A549 treated with GW870086 at 1 μM for 4 hours (cell line): ENCODE data around the gene CDKN2D. TPM values are rescaled to one million over a fixed set of nuclear protein-coding genes. Genes with fewer than 3 reads are reported as not detected.

Source experiments
- total RNA-seq: library from RNA; stranded (reverse); fragments of 200-300 nt; extraction: Qiagen RNA extraction; gene quantifications from 5 replicates; pipeline ENCODE4 v1.2.3, GENCODE V29; 2022; ENCODE audit warnings: low read depth

CDKN2D gene
- 4.0 to 6.5 TPM (median 6.0 TPM) in 5 replicates for total RNA-seq

DNA sequence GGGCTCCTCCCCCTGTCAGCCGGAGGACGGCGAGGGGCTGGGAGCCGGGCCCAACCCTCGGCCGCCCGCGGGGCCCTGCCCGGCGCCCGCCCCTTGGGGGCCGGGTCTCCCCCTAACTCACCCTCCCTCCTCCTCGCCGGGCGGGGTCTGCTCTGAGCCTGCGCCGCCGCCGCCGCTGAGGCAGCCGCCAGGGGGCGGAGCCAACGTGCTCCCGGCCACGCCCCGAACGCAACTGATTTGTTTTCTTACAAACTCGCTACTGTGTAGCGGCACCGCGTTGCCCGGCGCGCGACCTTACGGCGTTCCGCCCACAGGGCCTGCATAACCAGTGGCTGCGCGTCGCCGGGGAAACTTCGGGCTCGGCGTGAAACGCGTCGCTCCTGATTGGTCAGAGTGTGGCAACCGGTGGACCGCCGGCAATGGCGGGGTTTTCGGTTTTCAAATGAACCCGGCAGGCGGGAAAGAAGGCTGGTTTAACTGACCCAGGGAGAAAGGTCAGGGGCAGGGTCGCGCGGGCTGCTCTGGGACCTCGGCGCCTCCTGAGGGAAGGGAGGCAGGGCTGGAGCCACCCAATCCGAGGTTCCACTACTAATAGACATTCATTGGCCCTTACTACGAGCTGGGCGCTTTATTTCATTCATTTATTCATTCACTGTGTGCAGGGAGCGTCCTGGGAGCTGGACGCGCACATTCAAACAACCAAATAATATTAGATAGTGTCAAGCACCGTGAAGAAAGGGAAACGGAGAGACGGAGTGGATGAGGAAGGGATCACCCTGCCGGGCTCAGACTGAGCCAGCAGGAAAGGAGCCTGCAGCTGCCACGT lies at the start of gene CDKN2D:
Gene CDKN2D, minus strand, starts transcription at position 154 of the 826 bp plus-strand sequence. CDS start 326 bp downstream, outside the sequence.

DNA sequence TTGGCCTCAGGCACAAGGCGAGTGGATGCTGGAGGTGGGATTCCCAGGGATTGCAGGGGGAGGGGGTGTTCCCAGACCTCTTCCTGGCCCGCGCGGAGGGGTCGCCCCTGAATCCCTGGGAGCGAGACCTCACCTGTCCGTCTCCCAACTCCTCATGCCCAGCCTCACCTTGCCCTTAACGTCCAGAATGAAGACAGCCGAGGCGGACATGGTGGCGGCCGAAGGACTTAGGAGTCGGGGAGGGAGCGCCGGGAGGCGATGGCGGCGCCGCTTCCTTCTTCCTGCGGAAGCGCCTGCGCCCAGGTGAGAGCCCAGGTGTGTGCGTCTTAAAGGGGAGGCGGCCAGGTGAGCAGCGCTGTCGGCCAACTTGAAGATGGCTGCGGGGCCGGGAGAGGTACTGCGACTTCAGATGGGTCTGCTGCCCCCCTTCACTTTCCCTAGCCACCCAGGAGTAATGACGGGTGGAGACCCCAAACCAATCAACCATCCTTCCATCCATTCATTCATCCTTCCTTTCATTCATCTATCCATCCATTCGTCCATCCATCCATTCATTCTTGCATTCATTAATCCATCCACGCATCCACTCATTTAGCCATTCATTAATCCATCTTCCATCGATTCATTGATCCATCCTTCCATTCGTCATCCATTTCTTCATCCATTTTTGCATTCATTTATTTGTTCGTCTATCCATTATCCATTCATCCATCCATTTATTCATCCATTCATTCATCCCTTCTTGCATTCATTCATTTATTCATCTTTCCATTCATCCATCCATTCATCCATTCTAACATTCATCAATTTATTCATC lies 18.5 kb upstream of the CDKN2D start, which contains the start of gene AP1M2:
Gene AP1M2, minus strand, starts transcription at position 291 of the 817 bp plus-strand sequence. Its CDS starts 81 bp downstream, at position 210.

DNA sequence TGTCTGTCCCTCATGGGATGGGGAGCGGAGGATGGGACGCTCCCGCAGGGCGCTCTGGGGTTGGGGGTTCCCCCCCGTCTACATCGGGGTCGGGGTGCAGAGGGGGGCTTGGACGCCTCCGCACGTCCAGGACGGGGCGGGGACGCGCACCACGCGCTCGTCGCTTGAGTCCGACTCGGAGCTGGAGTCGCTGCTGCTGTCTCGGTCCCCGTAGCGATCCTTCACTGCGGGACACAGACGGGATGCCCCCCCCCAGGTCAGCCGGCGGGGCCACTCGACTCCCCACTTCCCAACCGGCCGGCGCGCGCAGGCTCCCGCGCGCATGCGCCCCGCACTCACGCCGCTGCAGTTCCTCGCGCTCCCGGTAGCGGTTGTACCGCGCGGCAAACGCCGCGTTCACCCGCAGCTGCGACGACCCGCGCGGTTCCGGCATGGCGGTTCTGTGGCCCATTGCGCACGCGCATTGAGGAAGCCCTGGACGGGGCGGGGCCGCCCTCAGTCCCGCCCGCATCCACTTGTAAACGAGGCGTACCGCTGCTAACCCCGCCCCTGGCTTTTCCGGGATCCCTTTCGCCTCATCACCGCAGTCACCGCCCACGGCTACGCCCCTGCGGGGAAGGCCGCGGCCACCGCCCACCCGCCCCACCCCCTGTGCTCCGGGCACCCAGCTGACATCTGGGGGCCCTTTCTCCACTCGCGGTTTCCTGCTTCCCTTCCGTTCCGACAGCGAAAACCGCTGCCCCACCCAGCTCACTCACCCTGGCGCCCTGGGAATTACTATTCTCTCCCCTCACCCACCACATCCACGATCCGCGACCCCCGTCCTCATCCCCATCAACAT lies 3.0 kb downstream of the CDKN2D start, which contains the start of gene KRI1:
Gene KRI1, minus strand, starts transcription at position 444 of the 841 bp plus-strand sequence. Its CDS starts 11 bp downstream, at position 433.

DNA sequence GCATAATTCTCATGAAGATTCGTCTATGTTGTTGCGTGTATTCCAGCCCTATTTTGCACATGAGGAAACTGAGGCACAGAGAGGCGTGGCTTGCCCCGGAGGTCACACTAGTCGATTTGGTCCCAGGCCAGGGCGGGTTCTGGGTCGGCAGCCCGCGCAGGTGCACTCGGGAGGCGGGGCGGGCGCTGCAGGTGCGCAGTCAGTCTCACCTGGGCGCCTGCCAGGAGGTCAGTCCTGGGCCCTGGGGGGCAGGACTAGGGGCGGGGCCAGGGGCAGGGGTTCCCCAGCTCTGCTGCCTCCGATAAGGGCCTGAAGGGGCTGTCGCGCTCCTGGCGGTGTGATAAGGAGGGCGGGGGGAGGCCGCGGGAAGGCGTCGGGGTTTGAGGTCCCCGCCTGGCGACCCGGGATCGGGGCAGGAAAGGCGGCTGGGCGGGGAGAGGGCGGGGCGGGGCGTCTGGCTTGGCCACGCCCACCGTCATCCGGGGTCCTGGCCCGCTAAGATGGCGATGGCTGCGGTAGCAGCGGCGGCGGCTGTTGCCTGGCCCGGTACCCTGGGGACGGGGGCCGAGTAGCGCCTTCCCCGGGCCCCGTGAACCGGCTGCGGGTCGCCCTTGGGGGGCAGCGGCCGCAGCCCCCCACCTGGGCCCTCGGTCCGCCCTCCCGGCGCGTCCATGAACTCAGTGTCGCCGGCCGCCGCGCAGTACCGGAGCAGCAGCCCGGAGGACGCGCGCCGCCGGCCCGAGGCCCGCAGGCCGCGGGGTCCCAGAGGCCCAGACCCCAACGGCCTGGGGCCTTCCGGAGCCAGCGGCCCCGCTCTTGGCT lies 25.1 kb downstream of the CDKN2D start, which contains the start of gene ATG4D:
Gene ATG4D, plus strand, starts transcription at position 485 of the 822 bp plus-strand sequence. Its CDS starts 187 bp downstream, at position 672.

DNA sequence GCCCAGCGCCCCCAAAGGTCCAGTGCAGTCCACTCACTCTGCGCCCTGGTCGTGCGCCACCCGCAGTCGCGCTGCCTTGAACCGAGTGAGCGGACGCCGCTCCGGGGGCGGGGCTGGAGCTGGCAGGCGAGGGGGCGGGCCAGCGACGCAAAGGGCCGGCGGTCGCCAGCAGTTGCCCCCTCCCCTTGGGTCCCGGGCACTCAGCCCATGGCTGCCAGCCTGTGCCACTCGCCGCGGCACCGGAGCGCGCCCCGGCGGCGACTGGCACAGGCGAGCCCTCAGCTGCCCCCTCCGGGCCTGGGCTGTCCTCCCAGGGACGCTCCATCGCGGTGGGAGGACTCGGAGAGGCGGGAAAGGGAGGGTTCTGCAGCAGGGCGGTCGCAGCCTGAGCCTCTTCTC lies 51.4 kb downstream of the CDKN2D start, which contains the start of gene S1PR5:
Gene S1PR5, minus strand, starts transcription at position 87 of the 399 bp plus-strand sequence. CDS start 2,436 bp downstream, outside the sequence.

Other genes with a start within 250 kb of the CDKN2D start
- gene RAVER1, start 235.4 kb downstream of the CDKN2D start, total RNA-seq = 20.8 to 29.6 TPM (median 28.0 TPM) in 5 replicates
- 6.4 to 10.8 TPM (median 8.0 TPM) in 5 replicates for gene ICAM3, start 229.4 kb downstream of the CDKN2D start, total RNA-seq
- gene TYK2, start 188.4 kb downstream of the CDKN2D start, total RNA-seq = 30.3 to 45.0 TPM (median 41.7 TPM) in 5 replicates
- gene CDC37, start 165.4 kb downstream of the CDKN2D start, total RNA-seq = 166 to 192 TPM (median 181 TPM) in 5 replicates
- gene PDE4A, start 148.4 kb downstream of the CDKN2D start, total RNA-seq = 3.7 to 5.1 TPM (median 4.4 TPM) in 5 replicates
- 46.6 to 65.5 TPM (median 53.7 TPM) in 5 replicates for gene KEAP1, start 65.6 kb downstream of the CDKN2D start, total RNA-seq
- 1.2 to 2.2 TPM (median 1.9 TPM) in 5 replicates for gene S1PR5, start 51.5 kb downstream of the CDKN2D start, total RNA-seq
- gene ATG4D, start 25.1 kb downstream of the CDKN2D start, total RNA-seq = 17.8 to 22.8 TPM (median 21.7 TPM) in 5 replicates
- gene KRI1, start 3.0 kb downstream of the CDKN2D start, total RNA-seq = 15.1 to 18.0 TPM (median 15.7 TPM) in 5 replicates
- gene AP1M2, start 18.3 kb upstream of the CDKN2D start, total RNA-seq = 27.4 to 60.1 TPM (median 42.0 TPM) in 5 replicates
- 6.1 to 9.3 TPM (median 7.4 TPM) in 5 replicates for gene SLC44A2, start 56.6 kb upstream of the CDKN2D start, total RNA-seq
- 140 to 173 TPM (median 160 TPM) in 5 replicates for gene ILF3, start 85.4 kb upstream of the CDKN2D start, total RNA-seq
- gene QTRT1, start 132.5 kb upstream of the CDKN2D start, total RNA-seq = 30.1 to 34.3 TPM (median 31.2 TPM) in 5 replicates
- gene DNM2, start 149.1 kb upstream of the CDKN2D start, total RNA-seq = 48.3 to 58.4 TPM (median 54.1 TPM) in 5 replicates